Fibroblast of upper back skin (primary cell): Measurements from ENCODE around the gene HP1BP3.
A peak's percentile ranks its signal among the peaks of the same experiment; 100 is the strongest.
"Not testable (repeated sequence)": the region's sequence is repeated elsewhere in the genome, so short reads cannot be mapped to it uniquely, and the experiment has no call there.

ENCODE experiments used
- DNase-seq: peaks from one replicate; pipeline ENCODE4 v3.0.0-alpha.2; 2013

HP1BP3 gene

DNA sequence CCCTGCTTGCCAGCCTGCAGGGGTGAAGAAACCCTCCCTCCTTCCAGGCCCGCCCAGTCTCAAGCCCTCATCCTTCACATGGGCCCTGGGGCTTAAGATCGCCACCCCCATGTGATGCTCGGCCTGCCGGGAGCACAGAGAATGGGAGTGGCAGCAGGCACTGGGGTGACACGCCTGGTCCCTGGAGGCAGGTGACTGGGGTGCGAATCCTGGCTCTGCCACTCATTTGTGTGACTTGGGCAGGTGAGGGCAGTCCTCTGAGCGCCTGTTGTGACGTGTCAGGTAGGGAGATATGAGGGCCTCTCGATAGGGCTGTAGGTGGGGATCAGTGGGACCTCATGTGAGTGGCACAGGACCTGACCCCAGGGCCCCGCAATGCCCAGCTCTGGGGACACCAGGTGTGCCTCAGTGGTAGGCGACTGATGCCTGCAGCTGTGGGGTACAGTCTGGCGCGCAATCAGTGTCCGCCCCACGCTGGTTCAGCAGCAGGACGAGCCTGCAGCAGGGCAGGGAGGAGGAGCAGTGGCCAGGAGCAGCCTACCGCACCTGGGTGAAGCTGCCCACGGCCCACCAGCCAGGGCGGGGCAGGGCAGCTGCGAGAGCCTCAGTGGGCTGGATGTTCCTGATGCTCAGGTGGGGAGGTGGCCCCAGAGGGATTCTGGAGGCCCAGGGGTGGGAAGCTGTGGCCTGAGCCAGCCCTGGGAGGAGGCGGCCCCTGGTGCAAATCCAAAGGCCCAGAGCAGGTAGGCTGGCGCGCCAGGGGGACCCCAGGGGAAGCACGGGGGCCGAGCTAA, 60.8 kb downstream of the HP1BP3 start:
- no peak for DNase-seq

DNA sequence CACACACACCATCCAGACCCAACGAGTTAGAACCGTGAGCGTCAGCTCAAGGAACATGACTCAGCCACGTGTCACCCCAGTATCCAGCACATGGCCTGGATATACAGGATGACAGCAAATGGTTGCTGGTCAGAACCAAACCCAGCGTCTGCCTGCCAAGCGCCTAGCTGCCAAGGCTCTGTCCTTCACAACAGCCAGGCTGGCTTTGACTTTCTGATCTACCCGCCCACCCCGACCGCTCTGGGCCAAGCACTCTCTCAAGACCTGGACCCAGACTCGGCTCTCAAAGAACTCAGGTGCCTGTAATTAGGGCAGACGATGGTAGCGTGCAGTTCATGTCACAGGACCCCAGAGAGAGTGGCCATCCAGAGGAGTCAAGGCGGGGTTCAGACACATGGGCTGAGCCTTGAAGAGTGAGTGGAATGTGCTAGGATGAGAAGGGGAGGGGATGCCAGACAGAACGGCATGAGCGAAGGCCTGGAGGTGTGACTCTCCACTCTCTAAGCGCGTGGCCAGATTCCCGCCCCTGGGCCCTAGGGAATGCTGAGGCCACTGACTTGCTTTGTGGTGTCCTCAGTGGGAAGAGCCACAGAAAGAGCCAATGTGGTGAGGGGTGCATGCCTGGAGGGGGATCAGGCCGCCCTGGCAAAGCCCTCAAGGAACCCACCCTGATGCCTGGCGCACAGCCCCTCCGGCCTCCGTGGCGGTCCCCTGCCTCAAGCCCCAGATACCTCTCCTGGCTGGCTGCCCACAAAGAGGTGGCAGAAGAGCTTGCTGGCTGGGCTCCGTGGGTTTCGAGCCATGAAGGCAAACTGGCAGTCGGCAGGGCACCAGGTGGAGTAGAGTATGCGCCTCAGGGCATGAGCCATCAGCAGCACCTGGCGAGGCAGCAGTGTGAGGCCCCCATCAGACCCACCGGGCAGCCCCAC, 61.7 kb downstream of the HP1BP3 start:
- peak; percentile 57 for DNase-seq

DNA sequence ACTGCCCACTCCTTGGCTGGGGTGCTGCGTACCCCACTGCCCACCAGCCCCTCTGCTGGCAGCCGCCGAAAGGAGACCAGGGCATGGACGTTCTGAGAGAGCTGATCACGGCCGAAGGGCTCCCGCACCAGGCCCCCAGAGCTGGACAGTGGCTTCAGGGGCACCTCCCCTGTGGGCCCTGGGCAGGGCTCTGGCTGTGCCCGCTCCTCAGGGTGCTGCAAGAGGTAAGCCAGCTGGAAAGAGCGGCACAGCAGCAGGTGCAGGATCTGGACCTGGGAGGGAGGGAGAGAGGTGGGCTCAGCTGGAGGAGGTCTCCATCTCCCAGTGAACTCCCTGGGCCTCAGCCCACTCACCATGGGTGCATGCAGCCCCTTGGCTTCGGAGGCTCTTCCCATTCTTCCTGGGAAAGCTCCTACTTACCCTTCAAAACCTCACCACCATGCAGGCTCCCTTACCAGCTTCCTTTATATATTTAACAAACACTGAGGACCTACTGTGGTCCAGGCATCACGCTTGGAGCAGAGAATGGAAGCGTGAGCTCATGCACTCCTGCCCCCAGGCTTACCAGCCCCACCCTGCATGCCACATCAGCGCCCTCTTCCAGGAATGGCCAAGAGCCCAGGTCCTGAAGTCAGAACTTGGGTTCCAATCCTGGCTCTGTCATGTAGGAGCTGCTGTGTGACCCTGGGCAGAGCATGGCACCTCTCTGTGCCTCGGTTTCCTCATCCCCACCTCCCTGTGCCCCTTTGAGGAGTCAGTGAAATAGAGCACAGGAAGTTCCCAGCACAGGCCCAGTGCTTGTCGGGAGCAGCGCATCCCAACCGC, 62.5 kb downstream of the HP1BP3 start:
- no peak for DNase-seq

DNA sequence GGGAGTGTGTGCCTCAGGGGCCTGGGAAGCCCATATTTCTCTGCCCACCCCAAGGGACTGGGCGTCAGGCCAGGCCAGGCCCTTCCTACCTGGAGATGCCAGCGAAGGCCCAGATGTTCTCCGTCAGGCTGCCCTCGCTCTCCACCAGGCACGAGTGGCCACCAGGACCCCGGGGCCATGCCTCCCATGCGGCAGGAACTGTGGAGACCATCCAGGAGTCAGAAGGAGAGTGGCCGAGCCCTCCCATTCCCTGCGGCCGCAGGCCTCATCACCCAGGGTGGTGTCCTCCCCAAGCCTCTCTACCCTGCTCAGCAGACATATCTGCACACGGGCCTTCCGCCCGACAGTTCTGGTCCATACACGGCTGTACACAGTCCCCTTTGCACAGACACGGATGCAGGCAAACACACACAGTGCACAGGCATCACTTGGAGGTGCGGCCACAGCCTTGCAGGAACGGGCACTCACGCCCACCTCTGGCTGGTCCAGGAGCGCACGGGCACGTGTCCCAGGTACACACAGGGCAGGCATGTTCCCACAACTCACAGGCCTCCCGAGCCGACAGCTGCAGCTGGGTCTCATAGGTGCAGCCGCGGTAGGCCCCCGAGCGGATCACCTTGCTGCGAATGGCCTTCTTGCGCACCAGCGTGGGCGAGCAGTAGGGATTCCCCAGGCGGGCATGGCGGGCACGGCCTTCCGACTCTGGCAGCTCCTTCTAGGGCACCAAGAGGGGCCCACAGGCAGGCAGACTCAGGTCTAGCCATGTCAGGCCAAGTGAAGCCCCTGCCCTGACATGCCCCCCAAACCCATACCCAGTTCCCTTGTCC, 63.4 kb downstream of the HP1BP3 start:
- DNase-seq: no peak

DNA sequence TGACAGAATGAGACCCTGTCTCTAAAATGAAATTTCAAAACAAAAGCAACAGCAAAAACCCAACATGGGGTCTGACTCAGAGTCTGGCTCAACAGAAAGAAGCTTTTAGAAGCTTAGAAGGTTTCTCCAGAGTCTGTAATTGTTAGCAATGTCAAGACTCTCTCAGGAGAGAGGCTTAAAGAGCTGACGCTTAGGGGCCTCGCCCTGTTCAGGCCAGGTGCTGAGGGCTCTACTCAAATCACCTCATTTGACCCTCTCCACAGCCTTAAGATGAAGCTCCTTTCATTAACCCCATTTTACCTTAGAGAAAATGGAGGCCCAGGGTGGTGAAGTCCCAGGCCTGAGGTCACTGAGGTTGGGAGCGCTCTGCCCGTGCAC, 64.0 kb downstream of the HP1BP3 start:
- DNase-seq: no peak

DNA sequence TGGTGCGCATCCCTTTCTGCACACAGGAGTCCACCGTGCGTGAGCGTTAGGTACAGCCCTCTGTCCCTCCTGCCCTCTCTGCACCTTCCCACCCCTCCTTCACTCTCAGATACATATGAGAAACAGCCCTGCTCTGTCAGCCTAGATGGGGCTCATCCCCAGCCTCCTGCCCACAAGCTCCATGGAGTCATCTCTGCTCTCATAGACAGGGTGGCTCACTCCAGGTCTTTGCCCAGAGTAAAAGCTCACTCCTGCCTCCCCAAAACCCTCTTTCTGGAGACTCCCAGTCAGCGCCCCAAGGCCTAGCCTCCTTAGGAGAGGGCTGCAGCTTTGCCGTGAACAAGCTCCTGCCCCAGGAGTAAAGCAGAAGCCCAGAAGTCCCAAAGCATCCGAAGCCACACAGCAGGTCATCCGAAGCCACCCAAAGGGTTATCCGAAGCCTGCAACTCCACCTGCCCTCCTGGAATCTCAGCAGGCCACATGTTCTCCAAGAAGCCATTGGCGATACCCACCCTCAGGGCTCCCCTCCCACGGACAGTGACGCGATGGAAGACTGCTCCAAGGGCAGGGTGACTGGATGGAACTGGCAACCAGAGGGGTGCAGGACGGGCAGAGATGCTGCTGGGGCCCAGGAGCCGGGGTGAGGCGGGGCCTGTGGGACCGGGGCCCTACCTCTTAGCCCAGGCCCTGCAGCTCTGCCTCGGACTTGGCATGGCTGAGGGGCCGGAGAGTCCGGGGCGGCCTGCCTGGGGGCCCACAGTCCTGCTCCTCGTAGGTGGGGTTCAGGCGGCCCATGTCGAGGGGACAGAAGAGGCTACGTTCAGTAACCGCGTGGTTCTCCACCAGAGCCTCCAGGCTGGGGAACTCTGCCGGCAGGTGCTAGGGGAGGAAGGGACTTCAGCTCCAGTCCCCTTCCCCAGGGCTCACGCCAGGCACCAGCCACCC, 65.7 kb downstream of the HP1BP3 start:
- no peak for DNase-seq

DNA sequence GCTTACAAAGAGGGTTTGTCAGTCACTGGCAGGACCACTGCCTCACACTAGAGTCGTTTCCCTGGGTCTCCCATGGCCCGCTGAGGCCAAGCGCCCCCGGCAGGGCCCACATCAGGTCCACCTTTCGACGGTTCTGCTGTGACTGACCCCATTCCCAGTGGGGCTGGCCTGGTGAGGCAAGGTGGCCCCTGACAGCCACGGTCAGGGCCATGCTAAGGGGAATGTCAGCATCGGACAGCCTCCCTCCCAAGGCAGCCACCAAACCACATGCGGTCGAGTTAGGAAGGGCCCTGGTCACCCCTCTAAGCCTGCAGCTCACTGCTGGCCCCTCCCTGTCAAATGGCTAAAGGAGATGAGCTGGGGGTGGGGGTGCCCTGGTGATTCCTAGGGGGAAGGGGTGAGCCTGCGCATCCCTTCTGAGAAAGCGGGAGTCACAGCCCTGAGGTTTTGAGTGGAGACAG, 66.4 kb downstream of the HP1BP3 start:
- no peak for DNase-seq

DNA sequence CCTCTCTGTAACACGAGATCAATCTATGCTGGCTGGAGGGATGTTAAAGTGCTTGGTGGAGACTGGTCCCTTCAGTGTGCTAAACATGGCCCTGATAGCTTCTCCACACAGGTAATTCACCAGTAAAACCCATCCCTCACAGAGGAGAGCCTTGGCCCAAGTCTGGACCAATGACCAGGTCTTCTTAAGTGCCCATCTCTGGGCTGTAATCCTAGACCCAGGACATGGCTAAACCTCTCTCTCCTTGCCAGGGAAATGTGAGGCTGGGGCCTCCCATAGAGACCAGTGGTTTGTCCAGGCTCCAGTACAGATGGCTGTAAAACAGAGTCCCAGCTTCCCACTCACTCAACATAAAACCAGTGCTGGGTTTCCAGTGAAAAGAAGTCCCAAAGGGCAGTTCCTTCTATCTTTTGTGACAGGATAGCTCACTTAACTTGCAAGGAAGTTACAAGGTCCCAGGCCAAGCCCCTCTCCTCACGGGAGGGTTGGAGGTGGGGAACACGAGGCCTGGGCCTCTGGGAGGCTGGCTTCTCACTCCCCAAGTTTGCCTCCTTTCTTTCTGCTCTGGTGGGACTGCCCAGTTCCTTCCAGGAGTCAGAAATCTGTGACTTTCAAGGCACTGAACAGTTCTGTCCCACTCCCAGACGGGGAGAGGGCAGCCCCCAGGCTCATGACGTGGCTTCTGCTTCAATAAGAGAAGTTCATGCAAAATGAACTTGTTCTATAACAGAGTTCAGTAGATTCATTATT, 67.1 kb downstream of the HP1BP3 start:
- no peak for DNase-seq

DNA sequence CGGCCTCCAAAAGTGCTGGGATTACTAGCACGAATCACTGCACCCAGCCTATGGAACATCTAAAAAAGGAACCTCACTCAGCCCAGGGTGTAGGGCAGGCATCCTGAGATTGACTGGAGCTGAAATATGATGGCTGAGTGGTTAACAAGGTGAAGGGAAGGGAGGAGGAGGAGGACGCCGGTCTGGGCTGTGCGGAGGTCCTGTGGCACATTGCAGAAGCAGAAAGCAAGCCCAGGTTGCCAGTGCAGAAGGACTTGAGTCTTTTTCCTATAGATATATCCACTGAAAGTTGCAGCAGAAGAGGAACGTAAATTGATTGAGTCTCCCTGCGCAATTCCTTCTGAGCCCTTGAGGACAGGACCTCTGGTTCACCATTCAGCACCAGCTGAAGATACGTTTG, 67.8 kb downstream of the HP1BP3 start:
- no peak for DNase-seq

DNA sequence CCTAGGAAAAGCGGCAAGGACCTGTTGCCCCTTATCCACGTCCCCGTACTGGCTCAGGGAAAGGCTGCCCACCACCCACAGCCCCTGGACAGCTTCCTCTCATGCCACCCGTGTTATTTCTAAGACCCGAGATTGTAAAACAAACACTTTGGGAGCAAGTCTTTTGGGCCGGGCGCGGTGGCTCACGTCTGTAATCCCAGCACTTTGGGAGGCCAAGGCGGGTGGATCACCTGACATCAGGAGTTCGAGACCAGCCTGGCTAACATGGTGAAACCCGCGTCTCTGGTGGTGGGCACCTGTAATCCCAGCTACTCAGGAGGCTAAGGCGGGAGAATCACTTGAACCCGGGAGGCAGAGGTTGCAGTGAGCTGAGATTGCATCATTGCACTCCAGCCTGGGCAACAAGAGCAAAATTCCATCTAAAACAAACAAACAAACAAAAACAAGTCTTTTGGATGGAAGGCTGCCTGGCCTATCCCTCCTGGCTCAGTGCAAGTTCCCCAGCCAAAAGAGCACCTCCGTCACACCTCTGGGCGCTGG, 68.7 kb downstream of the HP1BP3 start:
- DNase-seq: not testable (repeated sequence)

DNA sequence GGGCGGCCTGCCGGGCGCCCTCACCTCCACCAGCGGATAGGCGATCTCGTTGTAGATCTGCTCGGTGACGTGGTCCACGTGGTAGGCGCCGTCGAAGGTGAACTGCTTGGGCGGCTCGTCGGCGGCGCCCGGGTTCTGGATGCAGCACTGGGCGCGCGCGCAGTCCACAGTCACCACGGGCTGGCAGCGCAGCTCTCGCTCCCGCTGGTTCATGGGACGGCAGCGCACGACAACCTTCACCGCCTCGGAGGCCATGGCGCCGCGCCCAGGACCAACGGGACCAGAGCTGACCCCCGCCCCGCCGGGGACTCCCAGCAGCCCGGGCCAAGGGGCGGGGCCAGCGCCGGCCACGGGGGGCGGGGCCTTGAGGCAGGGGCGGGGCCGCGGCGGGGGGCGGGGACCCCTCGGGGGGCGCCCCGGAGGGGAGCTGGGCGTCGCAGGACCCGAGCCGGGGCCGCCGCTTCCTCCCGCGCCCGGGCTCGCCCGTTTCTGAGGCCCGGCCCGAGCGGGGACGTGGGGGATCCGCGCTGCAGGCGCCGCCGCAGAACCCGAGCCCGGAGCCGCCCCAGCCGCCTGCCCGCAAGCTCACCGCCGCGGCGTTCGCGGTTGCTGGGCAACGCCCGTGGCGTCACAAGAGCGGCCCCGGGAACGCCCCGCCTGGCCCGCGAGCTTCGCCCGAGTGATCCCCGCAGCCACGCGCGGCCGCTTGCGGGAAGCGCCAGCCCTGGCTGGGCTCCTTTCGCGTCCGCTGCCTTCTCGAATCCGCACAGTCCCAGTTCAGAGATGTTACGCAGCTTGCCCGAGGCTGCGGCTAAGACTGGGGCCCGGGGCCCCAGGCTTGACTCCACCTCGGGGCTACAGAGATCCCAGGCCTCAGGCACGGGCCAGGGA, 69.4 kb downstream of the HP1BP3 start, which contains the start of gene KIF17:
TSS of gene KIF17 (minus strand) at position 556 of the 891 bp plus-strand sequence. CDS start at position 255, 301 bp downstream.
- DNase-seq: peak; percentile 68

DNA sequence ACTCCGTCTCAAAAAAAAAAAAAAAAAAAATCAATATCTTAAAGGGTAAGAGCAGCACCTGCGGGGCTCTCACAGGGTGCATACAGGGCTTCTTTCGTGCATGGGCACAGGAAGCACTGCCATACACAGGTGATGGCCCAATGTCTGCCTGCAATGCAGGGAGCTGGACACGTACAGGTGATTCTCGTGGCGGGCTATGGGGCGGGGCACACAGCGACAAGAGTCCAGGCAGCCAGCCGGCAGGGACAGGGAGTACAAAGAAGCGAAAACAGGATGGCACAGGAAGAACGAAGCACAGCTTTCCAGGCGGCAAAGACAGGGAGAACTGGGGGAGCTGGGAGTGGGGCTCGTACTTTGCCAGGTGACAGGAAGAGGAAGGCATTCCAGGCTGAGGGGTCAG, 70.9 kb downstream of the HP1BP3 start:
- no peak for DNase-seq

DNA sequence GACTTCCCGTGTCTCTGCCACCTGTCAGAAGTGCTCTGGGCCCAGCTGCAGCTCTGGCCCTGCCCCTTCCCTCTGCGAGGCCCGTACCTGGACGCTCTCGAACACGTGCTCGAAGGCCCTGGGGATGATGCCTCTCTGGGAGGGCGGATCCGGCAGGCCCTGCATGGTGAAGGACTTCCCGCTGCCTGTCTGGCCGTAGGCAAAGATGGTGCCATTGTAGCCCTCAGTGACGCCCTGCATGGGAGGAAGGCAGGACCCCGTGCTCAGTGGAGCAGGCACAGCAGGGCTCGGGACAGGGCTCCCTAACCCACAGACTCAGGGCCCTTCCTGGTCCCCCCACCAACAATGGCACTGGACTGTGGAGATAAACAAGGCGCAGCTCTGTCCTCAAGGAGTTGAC, 71.7 kb downstream of the HP1BP3 start:
- no peak for DNase-seq

DNA sequence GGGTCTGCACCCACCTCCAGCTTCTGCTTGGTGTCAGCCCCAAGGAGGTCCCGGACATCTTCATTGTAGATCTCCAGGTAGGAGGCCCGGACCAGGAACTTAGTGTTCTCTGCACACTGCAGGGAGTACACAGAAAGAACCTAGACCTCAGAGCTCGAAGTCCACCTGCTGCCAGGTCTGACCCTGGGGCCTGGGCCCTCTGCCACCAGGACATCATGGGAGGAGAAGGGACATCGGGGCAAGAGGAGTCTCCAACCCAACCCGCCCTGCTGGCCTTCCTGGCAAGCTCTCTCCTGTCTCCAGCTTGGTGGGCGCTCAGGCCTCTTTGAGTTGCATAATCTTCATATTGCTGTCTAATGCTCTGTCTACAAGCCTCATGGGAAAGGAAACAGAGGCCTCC, 73.7 kb downstream of the HP1BP3 start:
- no peak for DNase-seq

DNA sequence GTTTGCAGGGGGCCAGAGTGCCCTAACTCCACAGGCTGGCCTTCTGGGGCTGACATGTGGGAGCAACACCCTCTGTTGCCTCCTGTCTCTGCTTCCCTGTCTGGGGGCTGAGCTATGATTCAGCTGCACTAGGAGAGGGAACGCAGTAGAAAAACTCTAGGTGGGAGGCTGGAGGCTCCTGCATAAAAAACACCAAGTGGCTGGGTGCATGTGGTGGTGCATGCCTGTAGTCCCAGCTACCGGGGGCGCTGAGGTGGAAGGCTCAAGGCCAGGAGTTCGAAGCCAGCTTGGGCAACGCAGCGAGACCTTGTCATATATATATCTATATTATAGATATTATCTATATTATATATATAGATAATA, 74.9 kb downstream of the HP1BP3 start:
- no peak for DNase-seq

DNA sequence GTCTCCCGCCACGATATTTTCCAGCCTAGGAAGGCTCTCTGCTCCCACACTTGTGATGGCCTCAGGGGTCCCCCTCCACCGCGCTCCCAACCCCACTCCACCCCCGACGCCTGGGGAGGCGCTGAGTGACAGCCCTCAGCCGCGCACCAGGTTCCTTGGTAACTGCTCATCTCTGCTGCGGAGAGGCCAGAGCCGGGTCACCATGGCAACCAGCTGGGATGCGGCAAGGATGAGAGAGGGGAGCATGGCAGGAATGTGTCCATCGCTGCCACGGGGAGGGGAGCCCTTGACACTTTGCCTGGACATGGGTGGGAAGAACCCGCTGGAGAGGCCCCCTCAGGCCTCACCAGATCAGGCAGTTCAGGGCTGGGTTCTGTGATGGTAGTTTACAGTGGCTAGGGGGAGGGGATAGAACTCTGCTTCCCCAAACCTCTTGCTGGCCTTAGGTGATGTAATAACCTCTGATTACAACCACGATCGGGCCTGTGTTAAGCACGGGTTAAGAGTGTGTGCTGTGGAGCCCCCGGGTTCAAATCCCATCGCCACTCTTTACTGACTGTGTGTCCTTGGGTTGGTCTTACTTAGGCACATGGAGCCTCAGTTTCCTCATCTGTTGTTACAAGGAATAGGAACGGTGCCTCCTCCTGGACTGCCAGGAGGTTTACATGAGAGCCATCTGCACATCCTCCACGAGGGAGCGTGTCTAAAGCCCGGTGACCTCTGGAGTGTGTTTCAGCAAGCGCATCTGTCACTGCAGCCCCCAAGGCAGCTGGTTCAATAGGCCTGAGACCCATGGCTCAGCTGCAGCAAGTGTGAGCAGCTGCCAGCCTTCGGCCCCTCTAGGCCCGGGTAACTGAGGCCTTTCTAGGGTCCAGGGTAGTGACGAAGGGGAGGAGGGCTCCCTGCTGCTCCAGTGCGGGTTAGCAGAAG, 75.6 kb downstream of the HP1BP3 start:
- DNase-seq: no peak

DNA sequence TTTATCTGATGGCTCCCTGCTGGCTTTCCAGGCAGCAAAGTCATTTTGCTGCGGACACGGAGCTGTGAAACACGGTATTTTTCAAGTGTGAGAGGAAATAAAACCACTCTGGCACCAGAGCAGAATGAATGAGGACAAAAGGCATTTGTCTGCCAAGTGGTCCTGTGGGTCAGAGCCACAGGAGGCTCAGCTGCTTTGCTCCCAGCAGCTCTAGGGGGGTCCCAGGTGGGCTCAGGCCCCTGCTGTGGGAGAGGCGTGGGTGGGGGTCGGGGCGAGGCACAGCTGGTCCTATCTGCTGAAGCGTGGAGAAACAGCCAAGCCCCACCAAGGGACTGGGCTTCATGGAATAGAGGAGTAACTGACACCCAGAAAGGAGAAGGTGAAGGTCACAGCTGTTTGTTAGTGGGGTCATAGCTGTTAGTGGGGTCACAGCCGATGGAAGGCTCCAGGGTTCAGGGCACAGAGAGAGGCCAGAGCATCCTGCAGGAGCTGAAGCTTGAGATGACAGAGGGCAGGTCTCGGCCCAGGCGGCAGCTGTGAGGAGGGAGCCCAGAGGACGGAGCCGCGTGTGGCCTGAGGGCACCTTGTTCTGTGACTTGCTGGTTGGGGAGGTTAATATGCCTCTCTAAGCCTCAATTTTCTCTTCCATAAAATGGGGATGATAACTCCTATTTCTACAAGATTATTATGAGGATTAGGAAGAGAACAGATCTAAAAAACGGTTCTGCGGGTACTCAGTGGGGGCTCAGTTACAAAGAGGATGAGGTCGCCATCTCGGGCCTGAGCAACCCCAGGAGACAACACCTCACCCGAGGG, 76.4 kb downstream of the HP1BP3 start:
- DNase-seq: no peak
